Activated CD4-positive, alpha-beta T cell treated with anti-CD3 and anti-CD28 coated beads, Interleukin-2, amount 50 U/mL, for 4 hours (primary cell): ENCODE data around the gene OR4D11.
"Not testable (repeated sequence)": the region's sequence is repeated elsewhere in the genome, so short reads cannot be mapped to it uniquely, and the experiment has no call there.

ENCODE experiments used
- DNase-seq, 2 experiments: peaks; one replicate each; pipeline ENCODE4 v3.0.0-alpha.2; 2020

Gene OR4D11

DNA sequence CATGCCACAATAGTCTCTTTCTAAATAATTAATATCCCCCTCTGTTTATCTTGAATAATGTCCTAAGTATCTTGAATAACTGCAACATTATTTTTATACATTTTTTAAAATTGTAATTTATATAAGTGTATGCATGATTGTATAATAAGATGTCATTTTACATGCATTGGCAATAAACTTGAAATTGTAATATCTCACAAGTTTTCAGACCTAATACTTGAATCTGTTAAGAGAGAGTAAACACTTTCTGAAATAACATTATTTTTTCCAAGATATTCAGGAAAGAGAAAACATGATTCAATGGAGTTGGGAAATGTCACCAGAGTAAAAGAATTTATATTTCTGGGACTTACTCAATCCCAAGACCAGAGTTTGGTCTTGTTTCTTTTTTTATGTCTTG is at the start of gene OR4D11:
Gene OR4D11 (plus strand): TSS at position 301 of the 400 bp plus-strand sequence. CDS start 0 bp downstream, at position 301.
- no peak for DNase-seq

GRCh38 chr11:59456661-59457060 is 46.7 kb upstream of the OR4D11 start, which contains the start of gene OR4D6:
Gene OR4D6, plus strand, starts transcription at chr11:59456961. Its CDS starts 0 bp downstream, at chr11:59456961.
- DNase-seq: no peak

- DNase-seq: no peak
Observed at GRCh38 chr11:59459916-59460315, 43.5 kb upstream of the OR4D11 start.

GRCh38 chr11:59463190-59463641 is 40.2 kb upstream of the OR4D11 start:
- DNase-seq: no peak

GRCh38 chr11:59473015-59473414 is 30.4 kb upstream of the OR4D11 start, which contains the start of gene OR4D10:
Gene OR4D10, plus strand, starts transcription at chr11:59473315. Its CDS starts 4,115 bp downstream, at chr11:59477430.
- DNase-seq: no peak

DNA sequence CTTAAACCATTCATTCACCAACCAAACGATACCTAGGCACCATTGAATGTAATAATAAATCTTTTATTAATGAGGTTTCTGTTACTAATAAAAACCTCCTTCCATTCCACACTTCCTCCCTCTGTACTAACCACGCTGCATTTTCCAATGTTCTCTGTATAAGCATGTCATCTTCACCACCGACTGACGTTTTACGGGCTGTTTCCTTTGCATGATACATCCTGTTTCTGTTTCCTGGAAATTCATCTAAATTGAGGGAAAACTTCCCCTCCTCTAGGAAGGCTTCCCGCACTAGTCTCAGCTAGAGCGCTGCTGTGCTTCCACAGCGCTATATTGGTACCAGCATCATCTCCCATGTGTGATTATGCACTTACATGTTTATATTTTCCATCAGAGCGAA is 28.2 kb upstream of the OR4D11 start:
- DNase-seq: no peak

GRCh38 chr11:59479906-59480305 is 23.5 kb upstream of the OR4D11 start:
- no peak for DNase-seq

- DNase-seq: no peak
Observed at GRCh38 chr11:59480359-59480758, 23.0 kb upstream of the OR4D11 start.

DNA sequence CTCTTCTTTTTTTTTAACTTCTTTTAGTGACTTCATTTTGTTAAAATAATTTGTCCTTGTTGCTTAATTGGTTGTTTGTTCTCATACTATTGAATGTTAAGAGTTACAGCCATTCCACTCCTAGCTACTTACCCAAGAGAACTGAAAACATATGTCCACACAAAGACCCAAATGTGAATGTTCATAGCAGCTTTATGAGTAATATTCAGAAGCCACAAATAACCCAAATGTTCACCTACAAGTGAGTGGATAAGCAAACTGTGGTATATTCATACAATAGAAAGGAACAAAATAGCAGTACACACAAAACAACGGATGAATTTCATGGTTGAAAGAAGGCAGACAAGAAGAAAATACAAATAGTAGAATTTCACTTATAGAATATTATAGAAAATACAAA is 1.4 kb upstream of the OR4D11 start:
- no peak for DNase-seq

DNA sequence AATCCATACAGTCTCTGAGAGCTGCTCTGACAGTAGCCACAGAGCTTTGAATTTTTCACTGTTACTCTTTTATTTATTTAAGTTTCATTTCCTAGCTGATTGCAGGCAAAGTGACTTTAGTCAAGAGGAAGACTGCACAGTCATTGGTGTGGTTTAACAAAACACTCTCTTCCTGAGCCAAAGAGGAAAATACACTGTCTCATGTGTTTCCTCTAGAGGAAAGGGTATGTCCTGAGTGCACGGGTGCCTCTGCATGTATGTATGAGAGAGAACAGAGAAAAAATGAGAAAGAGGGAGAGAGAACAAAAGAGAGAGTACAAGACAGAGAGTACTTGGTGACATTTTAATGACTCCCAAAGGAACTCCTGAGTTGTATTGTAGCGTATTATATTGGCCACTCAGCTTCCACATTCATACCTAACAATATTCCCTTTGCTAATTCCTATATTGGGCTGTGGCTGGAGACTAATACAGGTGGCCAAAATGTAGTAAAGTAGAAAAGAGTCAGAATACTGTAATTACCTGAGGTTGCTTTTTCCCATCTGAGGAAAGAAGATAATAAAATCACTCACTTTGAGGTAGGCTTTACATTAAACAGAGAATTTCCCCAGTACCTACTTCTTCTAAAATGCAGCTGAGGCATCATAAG is 7.7 kb downstream of the OR4D11 start, which contains the start of gene OR4D9:
Gene OR4D9 (plus strand): TSS at position 599 of the 649 bp plus-strand sequence. CDS start 3,374 bp downstream, outside the sequence.
- no peak for DNase-seq

DNA sequence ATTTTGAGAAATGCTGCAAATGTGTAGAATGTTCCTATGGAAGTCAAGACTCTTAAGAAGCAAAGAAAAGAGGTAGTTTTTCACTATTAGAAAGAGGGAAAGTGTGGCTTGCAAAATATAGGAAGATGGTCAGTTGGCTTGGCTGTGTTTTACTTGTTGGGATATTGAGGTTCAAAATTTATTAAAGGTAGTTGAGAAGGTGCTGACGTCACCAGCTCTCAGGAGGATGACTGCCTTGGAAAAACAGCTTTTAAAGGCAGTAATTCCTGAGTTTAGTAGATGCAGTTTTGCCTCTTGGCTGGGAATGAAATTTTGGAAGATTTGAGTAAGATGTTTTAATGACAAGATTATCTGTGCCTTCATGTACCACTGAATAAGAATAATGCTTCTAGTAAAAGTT is 8.3 kb downstream of the OR4D11 start:
- no peak for DNase-seq

- DNase-seq: not testable (repeated sequence)
Observed at GRCh38 chr11:59520139-59520538, 16.8 kb downstream of the OR4D11 start.

DNA sequence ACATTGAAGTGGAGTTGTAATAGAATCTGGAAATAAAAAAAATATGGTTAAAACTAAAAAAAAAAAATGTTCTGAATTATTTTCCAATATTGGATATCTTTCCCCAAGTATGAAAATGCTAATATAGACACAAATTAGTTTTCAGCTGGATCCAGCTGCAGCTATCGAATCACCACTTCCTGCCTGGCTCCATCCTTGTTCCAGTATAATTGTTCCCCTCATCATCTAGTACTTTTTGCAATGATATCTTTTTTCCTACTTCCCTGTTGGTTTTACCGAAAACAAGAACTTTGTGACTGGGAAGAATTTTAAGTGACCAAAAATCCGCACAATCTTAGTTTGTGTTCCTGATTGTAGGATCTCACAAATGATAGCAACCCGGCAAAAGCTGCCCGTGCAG is 17.4 kb downstream of the OR4D11 start:
- DNase-seq: no peak

- no peak for DNase-seq
Observed at GRCh38 chr11:59523541-59523940, 20.2 kb downstream of the OR4D11 start.

- no peak for DNase-seq
Observed at GRCh38 chr11:59528711-59529110, 25.3 kb downstream of the OR4D11 start.

DNA sequence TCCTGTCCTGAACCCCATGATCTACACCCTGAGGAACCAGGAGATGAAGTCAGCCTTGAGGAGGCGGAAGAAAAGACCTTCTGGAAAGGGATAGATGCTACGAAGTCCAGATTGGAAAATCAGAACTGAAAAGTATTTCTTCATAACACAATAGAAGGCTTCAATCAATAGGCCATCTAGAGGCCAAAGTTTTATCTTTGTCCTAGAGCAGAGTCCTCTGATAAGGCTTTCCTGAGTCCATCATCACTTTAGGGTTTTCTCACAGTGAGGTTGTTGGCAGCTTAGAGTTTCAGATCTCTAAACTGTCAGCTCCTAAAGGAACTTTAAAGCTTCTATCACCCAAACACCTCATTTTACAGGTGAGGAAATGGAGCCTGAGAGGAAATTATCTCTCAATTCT is 29.2 kb downstream of the OR4D11 start:
- DNase-seq: no peak

GRCh38 chr11:59534676-59535075 is 31.3 kb downstream of the OR4D11 start:
- DNase-seq: no peak

DNA sequence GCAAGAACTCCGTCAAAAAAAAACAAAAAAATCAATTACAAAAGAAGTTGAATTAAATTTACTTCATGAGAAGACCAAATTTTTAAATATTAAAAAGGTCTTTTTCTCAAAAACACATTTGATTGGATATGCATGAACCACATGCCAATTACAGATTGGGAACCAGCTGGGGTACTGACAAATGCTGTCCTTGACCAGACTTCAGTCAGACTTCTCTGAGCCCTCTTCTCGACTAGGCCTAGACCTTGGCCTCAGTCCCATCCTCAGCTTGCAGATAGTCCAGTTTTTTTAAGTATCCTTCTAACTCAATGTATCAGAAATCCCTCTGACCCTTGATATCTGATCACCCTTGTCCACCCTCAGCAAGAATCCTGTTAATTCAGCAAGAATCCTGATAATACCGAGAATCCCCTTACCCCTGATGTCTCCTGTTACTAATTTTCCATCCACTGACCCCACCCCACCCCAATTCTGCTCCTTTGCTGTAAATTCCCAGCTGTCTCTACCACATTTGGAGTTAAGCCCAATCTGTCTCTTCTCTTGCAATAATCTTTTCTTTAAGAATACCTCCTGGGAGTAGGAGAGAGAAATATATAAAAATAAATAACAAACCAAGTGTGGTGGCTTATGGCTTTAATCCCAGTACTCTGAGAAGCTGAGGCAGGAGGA is 38.9 kb downstream of the OR4D11 start:
- DNase-seq: no peak

DNA sequence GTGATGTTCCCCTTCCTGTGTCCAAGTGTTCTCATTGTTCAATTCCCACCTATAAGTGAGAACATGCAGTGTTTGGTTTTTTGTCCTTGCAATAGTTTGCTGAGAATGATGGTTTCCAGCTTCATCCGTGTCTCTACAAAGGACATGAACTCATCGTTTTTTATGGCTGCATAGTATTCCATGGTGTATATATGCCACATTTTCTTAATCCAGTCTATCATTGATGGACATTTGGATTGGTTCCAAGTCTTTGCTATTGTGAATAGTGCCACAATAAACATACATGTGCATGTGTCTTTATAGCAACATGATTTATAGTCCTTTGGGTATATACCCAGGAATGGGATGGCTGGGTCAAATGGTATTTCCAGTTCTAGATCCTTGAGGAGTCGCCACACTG is 40.3 kb downstream of the OR4D11 start:
- not testable (repeated sequence) for DNase-seq

DNA sequence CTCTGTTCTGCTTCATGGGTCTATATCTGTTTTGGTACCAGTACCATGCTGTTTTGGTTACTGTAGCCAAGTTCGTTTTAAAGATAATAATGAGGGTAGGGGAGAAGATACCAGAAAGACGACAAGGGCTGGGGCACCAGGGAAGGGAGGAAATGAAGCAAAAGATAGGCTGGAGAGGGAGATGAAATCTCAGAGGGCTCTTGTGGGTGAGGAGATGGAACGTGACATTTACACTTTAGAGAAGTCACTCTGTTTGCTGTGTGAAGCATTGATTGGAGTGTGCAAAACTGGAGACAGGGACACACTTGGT is 41.4 kb downstream of the OR4D11 start:
- no peak for DNase-seq

DNA sequence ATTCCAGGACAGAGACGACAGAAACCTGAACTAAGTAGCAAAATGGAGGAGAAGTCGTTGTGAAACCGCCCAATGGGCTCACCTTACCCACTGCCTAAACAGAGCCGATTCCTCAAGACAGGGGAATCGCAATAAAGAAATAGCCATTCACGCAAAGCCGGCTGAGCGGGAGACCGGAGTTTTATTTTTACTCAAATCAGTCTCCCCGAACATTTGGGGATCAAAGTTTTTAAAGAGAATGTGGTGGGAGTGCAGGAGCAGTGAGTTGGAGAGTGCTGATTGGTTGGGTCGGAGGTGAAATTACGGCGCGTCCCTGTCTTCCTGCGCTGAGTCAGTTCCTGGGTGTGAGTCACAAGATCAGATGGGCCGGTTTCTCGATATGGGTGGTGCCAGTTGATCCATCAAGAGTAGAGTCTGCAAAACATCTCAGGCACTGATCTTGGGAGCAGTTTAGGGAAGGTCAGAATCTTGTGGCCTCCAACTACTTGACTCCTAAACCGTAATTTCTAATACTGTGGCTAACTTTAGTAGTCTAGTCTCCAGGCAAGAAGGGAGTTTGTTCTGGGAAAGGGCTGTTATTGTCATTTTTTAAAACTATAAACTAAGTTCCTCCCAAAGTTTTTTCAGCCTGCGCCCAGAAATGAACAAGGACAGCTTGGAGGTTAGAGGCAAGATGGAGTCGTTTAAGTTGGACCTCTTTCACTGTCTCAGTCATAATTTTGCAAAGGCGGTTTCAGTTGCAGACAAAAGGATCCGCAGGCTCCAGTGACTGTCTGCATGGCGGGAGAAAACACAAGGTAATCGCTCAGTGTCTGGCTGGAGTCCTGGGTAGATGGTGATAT is 42.0 kb downstream of the OR4D11 start:
- no peak for DNase-seq

GRCh38 chr11:59547605-59548308 is 44.4 kb downstream of the OR4D11 start:
- not testable (repeated sequence) for DNase-seq

- DNase-seq: no peak
Observed at GRCh38 chr11:59548309-59548656, 44.9 kb downstream of the OR4D11 start.
